MM.1S (cell line): ENCODE measurements around the gene ADGRL3.

Source experiments
- CTCF ChIP-seq: fragments of 300-600 bp; sonication (generic); IDR thresholded peaks from 2 replicates; pipeline ENCODE4 v1.5.1; 2016; ENCODE audit warnings: antibody characterized with exemption, low read length, mixed read lengths
- EZH2 ChIP-seq: fragments of 300-600 bp; sonication (generic); optimal IDR thresholded peaks from 2 replicates; pipeline ENCODE3; 2017; ENCODE audit warnings: low read depth, mild to moderate bottlenecking, antibody characterized with exemption, low read length, mixed read lengths

GRCh38 chr4:61921920-61922319 is 721.8 kb downstream of the ADGRL3 start:
- TF ChIP-seq CTCF (no peak), EZH2 (no peak)
